PC-9 (cell line): ENCODE measurements around the gene HOXA2. TPM values are rescaled to one million over a fixed set of nuclear protein-coding genes. Genes with fewer than 3 reads are reported as not detected.

ENCODE experiments used
- BruUV-seq: library from RNA; stranded (reverse); fragments of 400-500 nt; replicated peaks from 2 replicates; lab custom pipeline; 2021; lab: Mats Ljungman, UMichigan
- CTCF ChIA-PET: fragments of 300-600 bp; sonication (Branson Sonifier 250); formaldehyde crosslinking; loops from one replicate; lab custom pipeline; 2022; ENCODE audit warnings: antibody characterized with exemption; lab: Charles Lee
- POLR2A ChIA-PET: fragments of 300-600 bp; sonication (Branson Sonifier 250); formaldehyde crosslinking; loops from one replicate; lab custom pipeline; 2022; ENCODE audit warnings: antibody characterized with exemption; ENCODE audit not compliant: unreplicated experiment; lab: Charles Lee
- DNase-seq, 2 experiments: peaks; one replicate each; pipeline versions ENCODE4 v3.0.0 to v3.0.0-alpha.2; 2015 to 2022; ENCODE audit warnings: mixed read lengths in 1 of 2
- H2AFZ ChIP-seq: fragments of 200-600 bp; sonication (generic); 2 replicates; pipeline ENCODE4 v1.8.1; 2017; ENCODE audit warnings: antibody characterized with exemption
- H3F3A ChIP-seq: fragments of 200-600 bp; sonication (generic); 2 replicates; pipeline ENCODE4 v1.8.1; 2017; ENCODE audit warnings: antibody characterized with exemption, mild to moderate bottlenecking, low read depth; ENCODE audit not compliant: insufficient read depth
- H3K27ac ChIP-seq: fragments of 200-600 bp; sonication (generic); 2 replicates; pipeline ENCODE4 v1.6.1; 2016; ENCODE audit warnings: mixed run types
- H3K27me3 ChIP-seq: fragments of 200-600 bp; sonication (generic); 2 replicates; pipeline ENCODE4 v1.6.1; 2016; ENCODE audit warnings: low read depth, mixed run types; ENCODE audit not compliant: insufficient read depth
- H3K36me3 ChIP-seq: fragments of 200-600 bp; sonication (generic); 2 replicates; pipeline ENCODE4 v1.6.1; 2016; ENCODE audit warnings: low read depth, mixed run types
- H3K4me1 ChIP-seq: fragments of 200-600 bp; sonication (generic); replicated peaks from 2 replicates; pipeline ENCODE4 v1.6.1; 2016; ENCODE audit warnings: mixed run types; ENCODE audit not compliant: insufficient read depth
- H3K4me2 ChIP-seq: fragments of 200-600 bp; sonication (generic); 2 replicates; pipeline ENCODE4 v1.6.1; 2017; ENCODE audit warnings: mixed run types
- H3K4me3 ChIP-seq: fragments of 200-600 bp; sonication (generic); 2 replicates; pipeline ENCODE4 v1.6.1; 2016; ENCODE audit warnings: mixed run types
- H3K79me2 ChIP-seq: fragments of 200-600 bp; sonication (generic); 2 replicates; pipeline ENCODE4 v1.6.1; 2017; ENCODE audit warnings: low read depth, mixed run types
- H3K9me2 ChIP-seq: fragments of 200-600 bp; sonication (generic); 2 replicates; pipeline ENCODE4 v1.8.1; 2017; ENCODE audit warnings: mild to moderate bottlenecking; ENCODE audit not compliant: insufficient read depth
- H3K9me3 ChIP-seq: fragments of 200-600 bp; sonication (generic); 2 replicates; pipeline ENCODE4 v1.8.1; 2016; ENCODE audit warnings: low read depth; ENCODE audit not compliant: insufficient read depth
- H4K20me1 ChIP-seq: fragments of 200-600 bp; sonication (generic); 2 replicates; pipeline ENCODE4 v1.8.1; 2017; ENCODE audit not compliant: insufficient read depth
- CTCF ChIP-seq: fragments of 200-600 bp; sonication (generic); conservative IDR thresholded peaks from 2 replicates; pipeline ENCODE4 v1.6.1; 2017; ENCODE audit warnings: mixed run types, antibody characterized with exemption, mild to moderate bottlenecking, moderate library complexity
- EZH2 ChIP-seq: fragments of 200-600 bp; sonication (generic); IDR thresholded peaks from 2 replicates; pipeline ENCODE4 v1.8.0; 2017; ENCODE audit warnings: antibody characterized with exemption, low read depth
- intact Hi-C: fragments of 100-400 bp; cut with micrococcal nuclease; formaldehyde crosslinking; loops from one replicate; pipeline ENCODE4 v1.10.0; 2022; ENCODE audit not compliant: unreplicated experiment
- total RNA-seq: library from RNA; stranded (reverse); gene quantifications from 2 replicates; pipeline ENCODE4 v1.2.3, GENCODE V29; 2021

The HOXA2 gene
- total RNA-seq, 1 experiment from 2014 or later = 6.1 TPM

- ChIA-PET CTCF (interaction anchor here (0.7 kb wide), 1 partner anchor 288 kb away, joined by 4 read pairs; no protein-coding TSS in a partner anchor), POLR2A (no interaction called here)
- H3K9me2 ChIP-seq = no peaks in the 10 kb centered on the region
- no peaks in the 10 kb centered on the region for H4K20me1 ChIP-seq
- H3K4me1 ChIP-seq = peaks cover 42% of the 10 kb centered on the region
- H3K4me3 ChIP-seq = no peak overlapping the region
- peaks cover 28% of the 10 kb centered on the region for H3F3A ChIP-seq
- DNase-seq = no peak
- no peak overlapping the region for H2AFZ ChIP-seq
- no peaks in the 10 kb centered on the region for H3K9me3 ChIP-seq
- no TSS peak for BruUV-seq
- intact Hi-C loops = no loop called here
- no peaks in the 10 kb centered on the region for H3K27me3 ChIP-seq
- H3K79me2 ChIP-seq = no peaks in the 10 kb centered on the region
- H3K4me2 ChIP-seq = no peak overlapping the region
- TF ChIP-seq EZH2 (no peak), CTCF (no peak)
- no peaks in the 10 kb centered on the region for H3K36me3 ChIP-seq
- H3K27ac ChIP-seq = no peak overlapping the region
Measured at GRCh38 chr7:27137640-27138315, 35.3 kb upstream of the HOXA2 start.

- Histone ChIP-seq H3K4me3 (no peak overlapping the region; the same call in 1 of the 2 replicates), H3K9me2 (no peaks in the 10 kb centered on the region), H3K27ac (peak overlapping the region; percentile 73), H4K20me1 (no peaks in the 10 kb centered on the region), H3K27me3 (no peaks in the 10 kb centered on the region), H3F3A (peaks cover 28% of the 10 kb centered on the region), H3K4me2 (peak overlapping the region; percentile 86), H3K79me2 (no peaks in the 10 kb centered on the region), H2AFZ (no peak overlapping the region; the same call in 1 of the 2 replicates), H3K36me3 (no peaks in the 10 kb centered on the region), H3K4me1 (peaks cover 42% of the 10 kb centered on the region), H3K9me3 (no peaks in the 10 kb centered on the region)
- no TSS peak for BruUV-seq
- intact Hi-C loops = no loop called here
- POLR2A ChIA-PET = interaction anchor here (0.6 to 0.7 kb wide), 2 partner anchors 265 to 288 kb away, joined by 4 to 5 read pairs; no protein-coding TSS in a partner anchor
- TF ChIP-seq CTCF (no peak), EZH2 (no peak)
- CTCF ChIA-PET = interaction anchor here (0.7 to 1.6 kb wide), 2 partner anchors 14 to 274 kb away, joined by 3 to 5 read pairs; no protein-coding TSS in a partner anchor
- peak in 1 of 2 experiments; percentile 75 for DNase-seq
Measured at GRCh38 chr7:27134392-27134791, 31.9 kb upstream of the HOXA2 start.

- Histone ChIP-seq H4K20me1 (no peaks in the 10 kb centered on the region), H3K79me2 (no peaks in the 10 kb centered on the region), H3K27ac (peak overlapping the region; percentile 73), H2AFZ (no peak overlapping the region; the same call in 1 of the 2 replicates), H3K9me3 (no peaks in the 10 kb centered on the region), H3K4me1 (peaks cover 42% of the 10 kb centered on the region), H3K4me2 (peak overlapping the region; percentile 86; the same call in 1 of the 2 replicates), H3K4me3 (no peak overlapping the region), H3K27me3 (no peaks in the 10 kb centered on the region), H3F3A (peaks cover 28% of the 10 kb centered on the region), H3K36me3 (no peaks in the 10 kb centered on the region), H3K9me2 (no peaks in the 10 kb centered on the region)
- intact Hi-C loops = no loop called here
- no TSS peak for BruUV-seq
- ChIA-PET POLR2A (interaction anchor here (0.6 to 0.7 kb wide), 3 partner anchors 18 to 287 kb away, joined by 3 to 5 read pairs (median 4); no protein-coding TSS in a partner anchor), CTCF (interaction anchor here (1.6 kb wide), 1 partner anchor 274 kb away, joined by 5 read pairs; no protein-coding TSS in a partner anchor)
- no peak for DNase-seq
- TF ChIP-seq CTCF = no peak
- TF ChIP-seq EZH2 = no peak
Measured at GRCh38 chr7:27133409-27134231, 31.1 kb upstream of the HOXA2 start.
